B cell (primary cell): Measurements from ENCODE around the gene TUBGCP2. TPM values are rescaled to one million over a fixed set of nuclear protein-coding genes. Genes with fewer than 3 reads are reported as not detected.

ENCODE experiments used
- ATAC-seq: fragments of 200-7000 bp; cut with Tn5 transposase; one replicate; pipeline ENCODE4 v1.10.0; 2021; ENCODE audit warnings: low read depth, mild to moderate bottlenecking, moderate number of reproducible peaks, moderate library complexity
- CTCF ChIA-PET: fragments of 350-600 bp; sonication (Branson Sonifier 250); formaldehyde crosslinking; loops from one replicate; lab custom pipeline; 2021; ENCODE audit warnings: antibody characterized with exemption, inconsistent platforms; lab: Charles Lee
- POLR2A ChIA-PET: fragments of 350-600 bp; sonication (Branson Sonifier 250); formaldehyde crosslinking; loops from one replicate; lab custom pipeline; 2021; ENCODE audit warnings: antibody characterized with exemption; lab: Charles Lee
- DNase-seq: peaks from one replicate; pipeline ENCODE4 v3.0.0; 2013
- H2AFZ ChIP-seq: 2 replicates; pipeline ENCODE4 v1.6.1; 2012; ENCODE audit warnings: mild to moderate bottlenecking, low read depth, low read length; ENCODE audit not compliant: insufficient read depth, poor library complexity, severe bottlenecking
- H3K27ac ChIP-seq, 2 donors: 1 replicate in 1 of 2; 2 replicates in 1 of 2; pipeline ENCODE4 v1.5.1; 2012 to 2013; ENCODE audit warnings: low read length in 2 of 2, mild to moderate bottlenecking in 2 of 2, moderate library complexity in 1 of 2
- H3K27me3 ChIP-seq, 4 experiments: fragments of 200-600 bp in 1 of 4; sonication (generic) in 1 of 4; replicated peaks in 1 of 4; 1 replicate in 2 of 4; 2 replicates in 2 of 4; pipeline versions ENCODE4 v1.6.1 to v1.7.0; 2013 to 2016; ENCODE audit warnings: low read length in 3 of 4, mild to moderate bottlenecking in 2 of 4, mixed read lengths in 1 of 4, moderate library complexity in 1 of 4; ENCODE audit not compliant: insufficient read depth in 4 of 4, control insufficient read depth in 3 of 4; ENCODE audit errors: control extremely low read depth in 1 of 4
- H3K36me3 ChIP-seq, 2 experiments: replicated peaks in 1 of 2; 1 replicate in 1 of 2; 2 replicates in 1 of 2; pipeline versions ENCODE4 v1.6.1 to v1.7.1; 2013; ENCODE audit warnings: low read length in 1 of 2; ENCODE audit not compliant: insufficient read depth in 2 of 2, control insufficient read depth in 1 of 2; ENCODE audit errors: control extremely low read depth in 1 of 2, extremely low read depth in 1 of 2
- H3K4me1 ChIP-seq, 2 donors: fragments of 200-600 bp in 1 of 2; sonication (generic) in 1 of 2; 1 replicate in 1 of 2; 2 replicates in 1 of 2; pipeline versions ENCODE4 v1.5.1 to v1.6.1; 2013 to 2017; ENCODE audit warnings: low read length in 2 of 2; ENCODE audit not compliant: control insufficient read depth in 2 of 2, insufficient read depth in 2 of 2
- H3K4me2 ChIP-seq: replicated peaks from 2 replicates; pipeline ENCODE3; 2012; ENCODE audit warnings: mild to moderate bottlenecking, low read depth, low read length; ENCODE audit not compliant: poor library complexity, severe bottlenecking
- H3K4me3 ChIP-seq, 5 experiments: fragments of 200-600 bp in 1 of 5; sonication (generic) in 1 of 5; 1 replicate in 3 of 5; 2 replicates in 2 of 5; pipeline versions ENCODE4 v1.5.1 to v1.7.0; 2011 to 2016; ENCODE audit warnings: low read length in 4 of 5, mild to moderate bottlenecking in 4 of 5, low read depth in 2 of 5, control low read depth in 1 of 5, moderate library complexity in 1 of 5; ENCODE audit not compliant: insufficient read depth in 1 of 5; ENCODE audit errors: control extremely low read depth in 1 of 5, extremely low read depth in 1 of 5
- H3K79me2 ChIP-seq: fragments of 200-600 bp; sonication (generic); one replicate; pipeline ENCODE4 v1.6.0; 2016; ENCODE audit warnings: low read length; ENCODE audit not compliant: control insufficient read depth, insufficient read depth
- H3K9ac ChIP-seq: fragments of 200-600 bp; sonication (generic); 2 replicates; pipeline ENCODE4 v1.6.1; 2017; ENCODE audit warnings: mild to moderate bottlenecking, low read length, moderate library complexity
- H3K9me3 ChIP-seq, 3 donors: one replicate each; pipeline versions ENCODE4 v1.6.1 to v1.7.1; 2013; ENCODE audit warnings: low read length in 2 of 3; ENCODE audit not compliant: control insufficient read depth in 2 of 3, insufficient read depth in 1 of 3; ENCODE audit errors: control extremely low read depth in 1 of 3
- H4K20me1 ChIP-seq: 2 replicates; pipeline ENCODE4 v1.6.0; 2012; ENCODE audit warnings: mild to moderate bottlenecking, low read length; ENCODE audit not compliant: insufficient read depth, control insufficient read depth, poor library complexity, severe bottlenecking
- H3K27ac Mint-ChIP-seq: one replicate; pipeline ENCODE4 v1.8.0; 2021; ENCODE audit warnings: mixed read lengths
- H3K27me3 Mint-ChIP-seq: one replicate; pipeline ENCODE4 v1.8.0; 2021; ENCODE audit warnings: mixed read lengths
- H3K4me1 Mint-ChIP-seq: one replicate; pipeline ENCODE4 v1.8.0; 2021; ENCODE audit warnings: mixed read lengths
- H3K4me3 Mint-ChIP-seq: one replicate; pipeline ENCODE4 v1.8.0; 2021; ENCODE audit warnings: mixed read lengths
- H3K9me3 Mint-ChIP-seq: one replicate; pipeline ENCODE4 v1.8.0; 2022; ENCODE audit warnings: mixed read lengths; ENCODE audit not compliant: insufficient read depth
- EZH2 ChIP-seq: IDR thresholded peaks from 2 replicates; pipeline ENCODE4 v1.6.1; 2012; ENCODE audit warnings: borderline replicate concordance, low read depth, mild to moderate bottlenecking, moderate library complexity, low read length; ENCODE audit not compliant: insufficient read depth, poor library complexity, severe bottlenecking
- WGBS: methylation state at CpG from one replicate; pipeline ENCODE4 v1.1.5; 2013; ENCODE audit warnings: missing lambda C conversion rate; ENCODE audit not compliant: insufficient coverage; 5-methylcytosine and 5-hydroxymethylcytosine counted together
- intact Hi-C: fragments of 100-400 bp; cut with micrococcal nuclease; formaldehyde crosslinking; loops from one replicate; pipeline ENCODE4 v1.10.0; 2022
- polyA plus RNA-seq: library from polyadenylated mRNA; depleted of rRNA; stranded (reverse); fragments of >200 nt; gene quantifications from 2 replicates; pipeline ENCODE4 v1.2.3, GENCODE V29; 2012
- total RNA-seq, 2 donors: library from RNA; stranded (reverse); fragments of 120-200 nt in 1 of 2; gene quantifications; 1 replicate in 1 of 2; 2 replicates in 1 of 2; pipeline versions ENCODE4 v1.2.3 to v1.2.4, GENCODE V29; 2013 to 2022
- TF ChIP-seq, protein P1 (sequence below): fragments of 200-600 bp; IDR thresholded peaks from one replicate; pipeline ENCODE4 v1.8.0; 2022; ENCODE audit warnings: antibody characterized with exemption, mild to moderate bottlenecking

Gene TUBGCP2
- total and polyA plus RNA-seq, 2 donors (not counting 1 experiment from before 2014, with no cell fraction given) = 50.3 to 90.3 TPM

DNA sequence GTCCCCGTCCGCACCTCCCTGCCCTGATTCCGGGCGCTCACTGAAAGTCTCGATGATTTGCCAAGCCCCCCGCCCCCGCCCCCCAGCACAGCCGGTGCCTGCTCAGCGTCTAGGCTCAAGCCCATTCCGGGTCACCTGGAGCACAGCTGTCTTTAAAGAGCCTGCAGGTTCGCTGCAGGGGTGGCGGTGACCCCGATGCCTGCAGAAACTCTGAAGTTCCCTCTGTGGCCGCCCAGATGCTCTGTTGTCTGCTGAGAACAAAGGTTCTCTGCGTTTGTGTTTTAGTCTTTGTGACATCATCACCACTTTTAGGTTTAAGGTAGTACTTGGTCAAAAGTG lies 70.2 kb downstream of the TUBGCP2 start:
- CTCF ChIA-PET = interaction anchor here (0.7 kb wide), 1 partner anchor 18 kb away, joined by 3 read pairs; no protein-coding TSS in a partner anchor
- Histone ChIP-seq H3K27me3 (peaks cover 0 to 45% (median 19%) of the 10 kb centered on the region in 4 experiments), H2AFZ (no peak overlapping the region), H3K79me2 (no peaks in the 10 kb centered on the region), H3K9me3 (no peaks in the 10 kb centered on the region), H3K9ac (no peak overlapping the region), H3K36me3 (no peaks in the 10 kb centered on the region), H3K4me2 (peak overlapping the region; percentile 86), H3K4me3 (no peak overlapping the region), H3K27ac (no peak overlapping the region), H4K20me1 (peaks cover 4% of the 10 kb centered on the region), H3K4me1 (peaks cover 60 to 62% of the 10 kb centered on the region in 2 donors)
- POLR2A ChIA-PET = no interaction called here
- H3K4me1 Mint-ChIP-seq = peaks cover 42% of the 10 kb centered on the region
- ATAC-seq (no peak), DNase-seq (no peak)
- no peak overlapping the region for H3K27ac Mint-ChIP-seq
- WGBS = 87% methylated on average over 13 of the region's 15 CpGs
- peaks cover 20% of the 10 kb centered on the region for H3K27me3 Mint-ChIP-seq
- TF ChIP-seq EZH2 = no peak
- TF ChIP-seq, protein P1, sequence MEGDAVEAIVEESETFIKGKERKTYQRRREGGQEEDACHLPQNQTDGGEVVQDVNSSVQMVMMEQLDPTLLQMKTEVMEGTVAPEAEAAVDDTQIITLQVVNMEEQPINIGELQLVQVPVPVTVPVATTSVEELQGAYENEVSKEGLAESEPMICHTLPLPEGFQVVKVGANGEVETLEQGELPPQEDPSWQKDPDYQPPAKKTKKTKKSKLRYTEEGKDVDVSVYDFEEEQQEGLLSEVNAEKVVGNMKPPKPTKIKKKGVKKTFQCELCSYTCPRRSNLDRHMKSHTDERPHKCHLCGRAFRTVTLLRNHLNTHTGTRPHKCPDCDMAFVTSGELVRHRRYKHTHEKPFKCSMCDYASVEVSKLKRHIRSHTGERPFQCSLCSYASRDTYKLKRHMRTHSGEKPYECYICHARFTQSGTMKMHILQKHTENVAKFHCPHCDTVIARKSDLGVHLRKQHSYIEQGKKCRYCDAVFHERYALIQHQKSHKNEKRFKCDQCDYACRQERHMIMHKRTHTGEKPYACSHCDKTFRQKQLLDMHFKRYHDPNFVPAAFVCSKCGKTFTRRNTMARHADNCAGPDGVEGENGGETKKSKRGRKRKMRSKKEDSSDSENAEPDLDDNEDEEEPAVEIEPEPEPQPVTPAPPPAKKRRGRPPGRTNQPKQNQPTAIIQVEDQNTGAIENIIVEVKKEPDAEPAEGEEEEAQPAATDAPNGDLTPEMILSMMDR = no peak
- intact Hi-C loops = no loop called here
- H3K4me3 Mint-ChIP-seq = no peak overlapping the region
- no peaks in the 10 kb centered on the region for H3K9me3 Mint-ChIP-seq

DNA sequence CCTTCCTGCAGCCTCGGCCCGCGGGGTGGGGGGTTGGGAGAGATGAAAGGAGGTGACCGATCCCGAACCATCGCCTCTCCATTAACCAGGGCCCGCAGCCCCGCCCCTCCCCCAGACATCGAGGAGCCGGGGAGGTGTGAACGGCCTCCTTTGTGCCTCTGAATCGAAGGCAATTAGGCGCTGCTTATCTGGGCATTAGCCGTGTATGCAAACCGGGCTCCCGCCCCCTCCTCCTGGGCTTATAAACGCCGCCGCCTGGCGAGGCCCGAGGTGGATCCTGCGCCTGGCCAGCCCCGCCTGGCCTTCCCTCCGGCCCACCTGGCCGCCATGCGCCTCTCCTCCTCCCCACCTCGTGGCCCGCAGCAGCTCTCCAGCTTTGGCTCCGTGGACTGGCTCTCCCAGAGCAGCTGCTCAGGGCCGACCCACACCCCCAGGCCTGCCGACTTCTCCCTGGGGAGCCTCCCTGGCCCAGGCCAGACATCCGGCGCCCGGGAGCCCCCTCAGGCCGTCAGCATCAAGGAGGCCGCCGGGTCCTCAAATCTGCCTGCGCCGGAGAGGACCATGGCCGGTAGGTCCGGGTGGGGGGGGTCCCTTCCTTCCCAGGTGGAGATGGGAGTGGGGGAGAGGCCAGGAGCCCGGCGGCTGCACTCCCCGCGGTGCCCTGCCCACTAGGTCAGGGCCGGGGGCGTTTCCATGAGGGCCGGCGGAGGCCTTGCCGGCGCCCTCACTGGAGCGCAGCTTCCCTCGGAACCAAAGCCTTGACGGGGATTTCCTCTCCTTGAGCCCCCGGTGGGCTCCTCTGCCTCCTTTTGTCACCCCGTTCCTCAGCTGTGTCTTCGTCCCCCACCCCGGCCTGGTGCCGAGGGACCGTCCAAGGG lies 70.8 kb downstream of the TUBGCP2 start, which contains the start of gene VENTX:
TSS of gene VENTX (plus strand) at position 268 of the 878 bp plus-strand sequence. CDS start at position 328, 60 bp downstream.
- WGBS = 56% methylated on average over 54 of the region's 60 CpGs
- Histone ChIP-seq H3K4me1 (peaks cover 60 to 62% of the 10 kb centered on the region in 2 donors), H3K27ac (no peak within 1 kb of the TSS), H3K4me2 (peak within 1 kb of the TSS; percentile 86), H3K27me3 (peaks cover 0 to 45% (median 19%) of the 10 kb centered on the region in 4 experiments), H4K20me1 (peaks cover 4% of the 10 kb centered on the region), H3K4me3 (peak within 1 kb of the TSS in 4 of 5 experiments; percentile 17 to 55 (median 38)), H3K9me3 (no peaks in the 10 kb centered on the region), H3K36me3 (no peaks in the 10 kb centered on the region), H2AFZ (peak within 1 kb of the TSS; percentile 38), H3K79me2 (no peaks in the 10 kb centered on the region), H3K9ac (peak within 1 kb of the TSS; percentile 53)
- no peak for ATAC-seq
- peaks cover 38% of the 10 kb centered on the region for H3K4me1 Mint-ChIP-seq
- POLR2A ChIA-PET = no interaction called here
- intact Hi-C loops = no loop called here
- TF ChIP-seq, protein P1 = no peak
- TF ChIP-seq EZH2 = peak; percentile 2
- no peak within 1 kb of the TSS for H3K27ac Mint-ChIP-seq
- CTCF ChIA-PET = interaction anchor here (0.7 kb wide), 1 partner anchor 19 kb away, joined by 3 read pairs; no protein-coding TSS in a partner anchor
- H3K4me3 Mint-ChIP-seq = peak within 1 kb of the TSS; percentile 29
- no peaks in the 10 kb centered on the region for H3K9me3 Mint-ChIP-seq
- H3K27me3 Mint-ChIP-seq = peaks cover 17% of the 10 kb centered on the region
- no peak for DNase-seq
